H1 (cell line): ENCODE data around the gene KCNQ1OT1. TPM values are rescaled to one million over a fixed set of nuclear protein-coding genes. Genes with fewer than 3 reads are reported as not detected.

Experiments
- CTCF ChIA-PET: fragments of 300-600 bp; sonication (Branson Sonifier 250); formaldehyde crosslinking; loops from one replicate; lab custom pipeline; 2021; ENCODE audit not compliant: partially characterized antibody; lab: Charles Lee
- POLR2A ChIA-PET: fragments of 300-600 bp; sonication (Branson Sonifier 250); formaldehyde crosslinking; loops from one replicate; lab custom pipeline; 2021; ENCODE audit warnings: inconsistent platforms; ENCODE audit not compliant: partially characterized antibody; lab: Charles Lee
- DNase-seq, 2 experiments: peaks; one replicate each; pipeline versions ENCODE4 v3.0.0 to v3.0.0-alpha.2; 2010 to 2022; ENCODE audit warnings: low spot score in 2 of 2, low read depth in 1 of 2, mixed read lengths in 1 of 2
- FAIRE-seq: peaks from 2 replicates; lab custom pipeline; 2011; peaks lifted over from hg19 to GRCh38; lab: Jason Lieb, UNC
- H2AFZ ChIP-seq: 2 replicates; pipeline ENCODE4 v1.8.1; 2012; ENCODE audit warnings: low read length, inconsistent platforms
- H2AK5ac ChIP-seq: 2 replicates; pipeline ENCODE4 v1.6.1; 2013; ENCODE audit warnings: low read depth, low read length
- H2BK120ac ChIP-seq: replicated peaks from 2 replicates; pipeline ENCODE3; 2013; ENCODE audit warnings: low read depth, low read length, inconsistent platforms
- H2BK12ac ChIP-seq: 2 replicates; pipeline ENCODE4 v1.6.1; 2013; ENCODE audit warnings: low read depth, low read length
- H2BK15ac ChIP-seq: 2 replicates; pipeline ENCODE4 v1.6.1; 2013; ENCODE audit warnings: low read length
- H2BK20ac ChIP-seq: 2 replicates; pipeline ENCODE4 v1.6.1; 2013; ENCODE audit warnings: low read length
- H2BK5ac ChIP-seq: 2 replicates; pipeline ENCODE4 v1.6.1; 2013; ENCODE audit warnings: low read depth, low read length
- H3K14ac ChIP-seq: 2 replicates; pipeline ENCODE4 v1.6.1; 2013; ENCODE audit warnings: inconsistent platforms; ENCODE audit not compliant: insufficient read length
- H3K18ac ChIP-seq: 2 replicates; pipeline ENCODE4 v1.6.1; 2013; ENCODE audit warnings: low read length; ENCODE audit errors: extremely low read depth
- H3K23ac ChIP-seq: 2 replicates; pipeline ENCODE4 v1.6.1; 2013; ENCODE audit warnings: inconsistent platforms; ENCODE audit not compliant: insufficient read length
- H3K23me2 ChIP-seq: 2 replicates; pipeline ENCODE4 v1.6.1; 2013; ENCODE audit warnings: low read depth, low read length
- H3K27ac ChIP-seq: 2 replicates; pipeline ENCODE4 v1.6.1; 2011; ENCODE audit warnings: low read depth, low read length, inconsistent platforms
- H3K27me3 ChIP-seq, 4 experiments: replicated peaks in 1 of 4; 1 replicate in 1 of 4; 2 replicates in 3 of 4; pipeline versions ENCODE4 v1.6.1 to v1.8.1; 2011 to 2013; ENCODE audit warnings: low read length in 3 of 4, mild to moderate bottlenecking in 3 of 4, inconsistent platforms in 2 of 4, mixed read lengths in 2 of 4, moderate library complexity in 1 of 4; ENCODE audit not compliant: control insufficient read depth in 3 of 4, insufficient read depth in 3 of 4; ENCODE audit errors: extremely low read depth in 1 of 4
- H3K36me3 ChIP-seq, 4 experiments: 2 replicates each; pipeline versions ENCODE4 v1.6.1 to v1.8.1; 2011 to 2013; ENCODE audit warnings: mild to moderate bottlenecking in 4 of 4, low read length in 3 of 4, moderate library complexity in 2 of 4, control low read depth in 1 of 4, inconsistent platforms in 1 of 4; ENCODE audit not compliant: insufficient read depth in 4 of 4, control insufficient read depth in 2 of 4
- H3K4ac ChIP-seq: replicated peaks from 2 replicates; pipeline ENCODE3; 2013; ENCODE audit warnings: low read length, low read depth, mixed read lengths, inconsistent platforms; ENCODE audit not compliant: insufficient read length
- H3K4me1 ChIP-seq, 4 experiments: replicated peaks in 1 of 4; 1 replicate in 1 of 4; 2 replicates in 3 of 4; pipeline versions ENCODE4 v1.6.1 to v1.8.1; 2011 to 2013; ENCODE audit warnings: low read length in 3 of 4, inconsistent platforms in 2 of 4, mixed read lengths in 1 of 4; ENCODE audit not compliant: insufficient read depth in 4 of 4, control insufficient read depth in 3 of 4
- H3K4me2 ChIP-seq, 2 experiments: 2 replicates each; pipeline versions ENCODE4 v1.6.1 to v1.8.1; 2011 to 2013; ENCODE audit warnings: low read depth in 2 of 2, low read length in 2 of 2, control low read depth in 1 of 2, inconsistent platforms in 1 of 2, mild to moderate bottlenecking in 1 of 2; ENCODE audit not compliant: insufficient read depth in 1 of 2
- H3K4me3 ChIP-seq, 4 experiments: fragments of 200-600, 300-600 bp in 1 of 4; sonication (generic), shearing (Covaris generic), sonication (Bioruptor Twin) in 1 of 4; 2 replicates each; pipeline versions ENCODE4 v1.5.1 to v1.8.1; 2011 to 2016; ENCODE audit warnings: low read length in 4 of 4, low read depth in 3 of 4, control low read depth in 2 of 4, inconsistent platforms in 2 of 4, mild to moderate bottlenecking in 2 of 4, mixed read lengths in 1 of 4, moderate library complexity in 1 of 4; ENCODE audit not compliant: insufficient read depth in 2 of 4; ENCODE audit errors: extremely low read depth in 1 of 4
- H3K56ac ChIP-seq: replicated peaks from 2 replicates; pipeline ENCODE3; 2013; ENCODE audit warnings: low read depth, mild to moderate bottlenecking, mixed read lengths, low read length, inconsistent platforms; ENCODE audit not compliant: insufficient read length
- H3K79me1 ChIP-seq: 2 replicates; pipeline ENCODE4 v1.6.1; 2013; ENCODE audit warnings: low read depth, low read length, control low read depth
- H3K79me2 ChIP-seq, 2 experiments: 2 replicates each; pipeline versions ENCODE4 v1.6.1 to v1.8.1; 2012 to 2013; ENCODE audit warnings: low read length in 2 of 2, mild to moderate bottlenecking in 2 of 2, inconsistent platforms in 1 of 2; ENCODE audit not compliant: insufficient read depth in 2 of 2, control insufficient read depth in 1 of 2
- H3K9ac ChIP-seq, 4 experiments: replicated peaks in 1 of 4; 1 replicate in 1 of 4; 2 replicates in 3 of 4; pipeline versions ENCODE4 v1.6.1 to v1.8.1; 2011 to 2013; ENCODE audit warnings: low read depth in 3 of 4, low read length in 3 of 4, control low read depth in 2 of 4, mild to moderate bottlenecking in 2 of 4, moderate library complexity in 2 of 4, inconsistent platforms in 1 of 4; ENCODE audit errors: extremely low read depth in 1 of 4
- H3K9me3 ChIP-seq, 2 experiments: 2 replicates each; pipeline versions ENCODE4 v1.6.1 to v1.8.1; 2012 to 2013; ENCODE audit warnings: mild to moderate bottlenecking in 2 of 2, moderate library complexity in 2 of 2, control low read depth in 1 of 2, inconsistent platforms in 1 of 2, low read depth in 1 of 2, low read length in 1 of 2, mixed read lengths in 1 of 2; ENCODE audit not compliant: insufficient read depth in 2 of 2
- H4K20me1 ChIP-seq, 2 experiments: replicated peaks in 1 of 2; 2 replicates each; pipeline versions ENCODE3 to v1.8.1; 2011 to 2013; ENCODE audit warnings: inconsistent platforms in 2 of 2, low read length in 2 of 2, mild to moderate bottlenecking in 1 of 2; ENCODE audit not compliant: insufficient read depth in 2 of 2, control insufficient read depth in 1 of 2
- H4K5ac ChIP-seq: 2 replicates; pipeline ENCODE4 v1.6.1; 2013; ENCODE audit warnings: low read length, low read depth, mixed read lengths, inconsistent platforms; ENCODE audit not compliant: insufficient read length
- H4K8ac ChIP-seq: 2 replicates; pipeline ENCODE4 v1.8.0; 2013; ENCODE audit warnings: mild to moderate bottlenecking, moderate library complexity, low read length, inconsistent platforms; ENCODE audit not compliant: insufficient read depth; ENCODE audit errors: extremely low read depth
- H4K91ac ChIP-seq: replicated peaks from 2 replicates; pipeline ENCODE3; 2013; ENCODE audit warnings: low read length, mixed read lengths, inconsistent platforms; ENCODE audit not compliant: insufficient read length
- BACH1 ChIP-seq: IDR thresholded peaks from 2 replicates; pipeline ENCODE4 v1.6.1; 2012; ENCODE audit warnings: low read length, improper control_type of control experiment
- CBX5 ChIP-seq: fragments of 300-800, 300-1000 bp; sonication (generic); IDR thresholded peaks from 2 replicates; pipeline ENCODE4 v1.7.1; 2016; ENCODE audit warnings: antibody characterized with exemption, low read length, low read depth
- CREB1 ChIP-seq: IDR thresholded peaks from 2 replicates; pipeline ENCODE4 v1.6.1; 2012; ENCODE audit warnings: inconsistent platforms
- EZH2 ChIP-seq: fragments of 200-600 bp; sonication (generic); IDR thresholded peaks from 2 replicates; pipeline ENCODE4 v1.7.1; 2012; ENCODE audit warnings: low read depth, mild to moderate bottlenecking, moderate library complexity, low read length, inconsistent platforms; ENCODE audit not compliant: severe bottlenecking
- HDAC6 ChIP-seq: IDR thresholded peaks from one replicate; pipeline ENCODE4 v1.7.1; 2012; ENCODE audit warnings: low read depth, mild to moderate bottlenecking, inconsistent platforms, low read length, moderate library complexity
- RNF2 ChIP-seq: fragments of 200-900, 300-1000 bp; sonication (generic); IDR thresholded peaks from 2 replicates; pipeline ENCODE4 v1.7.1; 2016; ENCODE audit warnings: borderline replicate concordance, low read depth, mild to moderate bottlenecking, antibody characterized with exemption, low read length; ENCODE audit not compliant: poor library complexity, severe bottlenecking; ENCODE audit errors: missing control alignments
- TAF1 ChIP-seq: IDR thresholded peaks from 2 replicates; pipeline ENCODE4 v1.6.1; 2011; ENCODE audit warnings: mild to moderate bottlenecking, low read depth, low read length
- TEAD4 ChIP-seq: IDR thresholded peaks from 2 replicates; pipeline ENCODE4 v1.6.1; 2012; ENCODE audit warnings: low read depth, low read length, inconsistent platforms, mixed read lengths
- WGBS, 2 experiments: shearing (Covaris generic) in 1 of 2; methylation state at CpG; one replicate each; pipeline versions ENCODE4 v1.1.6 to v1.1.7; 2013 to 2015; ENCODE audit warnings: low lambda C conversion rate in 2 of 2, mixed read lengths in 2 of 2, inconsistent platforms in 1 of 2, low coverage in 1 of 2, missing lambda C conversion rate in 1 of 2; ENCODE audit not compliant: insufficient replicate concordance in 2 of 2, insufficient coverage in 1 of 2, insufficient read length in 1 of 2; ENCODE audit errors: extremely low coverage in 1 of 2, missing lambda C conversion rate in 1 of 2; 5-methylcytosine and 5-hydroxymethylcytosine counted together
- polyA plus RNA-seq, 7 experiments: library from polyadenylated mRNA; depleted of rRNA in 3 of 7; stranded (reverse) in 5 of 7; unstranded in 2 of 7; fragments of >200 nt in 5 of 7; fragments of 200-250 nt in 2 of 7; gene quantifications; 1 replicate in 5 of 7; 2 replicates in 1 of 7; 4 replicates in 1 of 7; pipeline versions ENCODE4 v1.2.1 to v1.2.3, GENCODE V29; 2011 to 2013; ENCODE audit warnings: missing spikeins in 2 of 7, mixed read lengths in 2 of 7
- total RNA-seq: library from RNA; stranded (reverse); fragmentation: NEBNext Ultra II Directional; extraction: Animal tissue kit (Norgen Biotek cat#: 25700); gene quantifications from 2 replicates; pipeline ENCODE4 v1.2.1, GENCODE V29; 2021
- TF ChIP-seq, protein P1 (sequence below): IDR thresholded peaks from 2 replicates; pipeline ENCODE4 v1.6.1; 2012; ENCODE audit warnings: inconsistent platforms

KCNQ1OT1 gene
- total and polyA plus RNA-seq, 2 of the 8 experiments (the other 6 are each of a cell fraction or from before 2014, with no cell fraction given) = 0.21 to 1.2 TPM

DNA sequence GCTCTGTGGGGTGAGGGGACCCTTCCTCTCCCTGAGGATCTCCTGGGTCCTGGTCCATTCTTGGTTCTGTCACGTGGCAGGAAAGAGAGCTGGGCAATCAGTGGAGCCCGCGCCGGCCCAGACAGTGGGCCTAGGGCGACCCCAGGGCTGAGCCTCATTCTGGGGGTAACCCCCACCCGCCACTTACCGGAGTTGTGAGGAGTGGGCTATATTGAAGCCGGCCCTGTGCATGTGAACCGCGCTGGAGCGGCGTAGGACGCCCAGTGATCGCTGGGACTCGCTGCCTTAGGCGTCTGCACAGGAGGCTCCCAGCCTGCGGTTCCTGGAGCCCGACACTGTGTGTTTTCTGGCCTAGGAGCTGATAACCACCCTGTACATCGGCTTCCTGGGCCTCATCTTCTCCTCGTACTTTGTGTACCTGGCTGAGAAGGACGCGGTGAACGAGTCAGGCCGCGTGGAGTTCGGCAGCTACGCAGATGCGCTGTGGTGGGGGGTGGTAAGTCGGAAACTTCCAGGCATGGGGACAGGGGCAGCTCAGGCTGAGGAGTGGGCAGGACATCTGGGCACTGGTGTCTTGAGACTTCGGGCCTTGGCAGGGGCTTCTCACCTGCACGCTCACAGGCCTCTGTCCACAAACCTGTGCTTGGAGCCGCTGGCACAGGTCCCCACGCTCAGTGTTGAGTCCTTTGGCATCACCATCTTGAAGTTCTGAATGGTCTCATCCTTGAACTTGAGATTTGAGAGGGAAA is 127.1 kb downstream of the KCNQ1OT1 start:
- Histone ChIP-seq H3K27ac (no peak overlapping the region), H3K56ac (no peak overlapping the region), H3K9ac (no peak overlapping the region), H2AK5ac (0 out of 2 replicates have a peak overlapping the region, but pooled peaks have one; percentile 13), H4K20me1 (peaks cover 0 to 4% of the 10 kb centered on the region in 2 experiments), H3K4ac (no peak overlapping the region), H3K79me1 (no peaks in the 10 kb centered on the region), H4K8ac (no peak overlapping the region; the same call in 1 of the 2 replicates), H3K4me1 (peaks cover 0 to 3% (median 0%) of the 10 kb centered on the region in 4 experiments; a peak in 4 of 7 replicates), H2BK12ac (no peak overlapping the region), H3K27me3 (peaks cover 0 to 49% (median 30%) of the 10 kb centered on the region in 4 experiments; a peak in 5 of 7 replicates), H2AFZ (no peak overlapping the region), H2BK120ac (no peak overlapping the region), H4K5ac (no peak overlapping the region), H4K91ac (no peak overlapping the region), H3K4me2 (no peak overlapping the region), H2BK20ac (no peak overlapping the region), H3K79me2 (no peaks in the 10 kb centered on the region), H3K9me3 (peaks cover 0 to 6% of the 10 kb centered on the region in 2 experiments; a peak in 1 of 4 replicates), H3K18ac (no peak overlapping the region), H3K4me3 (no peak overlapping the region), H3K23me2 (no peaks in the 10 kb centered on the region), H3K23ac (no peak overlapping the region), H3K14ac (no peak overlapping the region), H3K36me3 (no peaks in the 10 kb centered on the region), H2BK5ac (no peak overlapping the region), H2BK15ac (no peak overlapping the region)
- WGBS, 2 experiments = 90% methylated on average over 33 of the region's 33 CpGs; no CpG with 5 or more reads in 1 of the 2 experiments
- ChIA-PET CTCF (interaction anchor here (1.4 to 1.7 kb wide), 2 partner anchors 229 to 315 kb away, joined by 3 read pairs; no protein-coding TSS in a partner anchor), POLR2A (no interaction called here)
- FAIRE-seq = no peak
- no peak for DNase-seq
- TF ChIP-seq EZH2 (no peak), CREB1 (no peak), CBX5 (no peak), HDAC6 (no peak), TAF1 (no peak), TEAD4 (no peak), RNF2 (no peak), BACH1 (no peak)
- TF ChIP-seq, protein P1, sequence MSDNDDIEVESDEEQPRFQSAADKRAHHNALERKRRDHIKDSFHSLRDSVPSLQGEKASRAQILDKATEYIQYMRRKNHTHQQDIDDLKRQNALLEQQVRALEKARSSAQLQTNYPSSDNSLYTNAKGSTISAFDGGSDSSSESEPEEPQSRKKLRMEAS = no peak
